Subcutaneous abdominal adipose tissue (tissue), 5 donors: ENCODE data around the gene TOMM34.

Experiments
- H3K27ac ChIP-seq: one replicate; pipeline ENCODE4 v1.7.0; 2013; ENCODE audit warnings: low read depth, mild to moderate bottlenecking, inconsistent platforms, low read length, moderate library complexity
- H3K27me3 ChIP-seq, 5 donors: one replicate each; pipeline ENCODE4 v1.7.0; 2013; ENCODE audit warnings: low read length in 5 of 5, inconsistent platforms in 1 of 5; ENCODE audit not compliant: control insufficient read depth in 5 of 5, insufficient read depth in 4 of 5
- H3K36me3 ChIP-seq, 5 donors: one replicate each; pipeline ENCODE4 v1.7.0; 2013; ENCODE audit warnings: low read length in 5 of 5; ENCODE audit not compliant: control insufficient read depth in 5 of 5, insufficient read depth in 5 of 5
- H3K4me1 ChIP-seq, 5 donors: one replicate each; pipeline ENCODE4 v1.7.0; 2013; ENCODE audit warnings: low read length in 5 of 5, mild to moderate bottlenecking in 3 of 5, moderate library complexity in 1 of 5; ENCODE audit not compliant: control insufficient read depth in 5 of 5, insufficient read depth in 5 of 5
- H3K4me3 ChIP-seq, 5 donors: one replicate each; pipeline ENCODE4 v1.7.0; 2013; ENCODE audit warnings: low read length in 5 of 5, low read depth in 1 of 5
- H3K9ac ChIP-seq, 5 donors: one replicate each; pipeline ENCODE4 v1.7.0; 2013; ENCODE audit warnings: low read length in 5 of 5, mild to moderate bottlenecking in 4 of 5, moderate library complexity in 3 of 5
- H3K9me3 ChIP-seq, 5 donors: one replicate each; pipeline ENCODE4 v1.7.0; 2013; ENCODE audit warnings: low read length in 5 of 5; ENCODE audit not compliant: control insufficient read depth in 5 of 5
- donor health status: healthy.
- donor health status: healthy.
- donor health status: healthy.
- donor health status: healthy.
- donor health status: healthy.

The TOMM34 gene

DNA sequence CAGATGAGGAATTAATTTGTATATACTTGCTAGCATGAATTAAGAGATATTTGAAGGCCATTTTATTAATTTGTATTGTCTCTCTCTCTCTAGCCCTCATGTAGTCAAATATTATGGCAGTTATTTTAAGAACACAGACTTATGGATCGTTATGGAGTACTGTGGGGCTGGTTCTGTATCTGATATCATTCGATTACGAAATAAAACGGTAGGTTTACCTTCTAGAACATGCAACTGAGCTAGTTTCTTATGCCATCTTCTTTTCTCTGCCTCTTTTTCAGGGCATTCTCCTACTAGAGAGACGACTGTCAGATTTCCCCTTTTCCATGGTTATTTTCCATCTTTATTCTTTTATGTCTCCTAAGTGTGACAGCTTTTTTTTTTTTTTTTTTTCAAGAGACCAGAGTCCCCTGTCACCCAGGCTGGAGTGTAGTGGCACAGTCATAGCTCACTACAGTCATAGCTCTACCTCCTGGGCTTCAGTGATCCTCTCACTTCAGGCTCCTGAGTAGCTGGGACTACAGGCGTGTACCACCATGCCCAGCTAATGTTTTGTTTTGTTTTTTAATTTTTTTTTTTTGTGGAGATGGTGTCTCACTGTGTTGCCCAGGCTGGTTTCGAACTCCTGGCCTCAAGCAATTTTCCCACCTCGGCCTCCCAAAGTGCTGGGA lies 21.7 kb upstream of the TOMM34 start:
- Histone ChIP-seq H3K27me3 (no peaks in the 10 kb centered on the region), H3K27ac (no peak overlapping the region), H3K36me3 (peaks cover 24 to 53% (median 38%) of the 10 kb centered on the region in 5 donors)

DNA sequence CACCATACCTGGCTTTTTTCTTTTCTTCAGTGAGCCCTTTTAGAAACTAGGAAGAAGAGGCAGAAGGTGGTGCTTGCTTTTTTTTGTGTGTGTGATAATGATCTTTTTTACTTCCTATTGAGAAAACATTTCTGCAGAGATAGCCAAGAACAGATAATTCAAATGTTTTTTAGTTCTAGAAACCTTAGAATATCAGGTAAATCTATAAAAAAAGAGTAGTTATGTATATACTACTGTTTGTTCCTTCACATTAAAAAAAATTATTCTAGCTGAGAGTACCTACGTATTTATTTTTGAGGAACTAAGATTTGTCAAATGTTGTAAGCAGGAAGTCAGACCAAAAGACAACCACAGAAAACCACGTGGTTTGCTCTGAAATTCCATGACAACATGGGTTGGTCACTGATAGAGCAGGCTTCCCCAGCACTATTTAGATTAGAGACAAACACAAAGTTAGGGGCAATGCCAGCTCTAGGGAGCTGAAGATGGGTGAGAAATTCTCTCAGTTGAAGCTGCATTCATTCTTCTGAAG lies 19.0 kb upstream of the TOMM34 start:
- Histone ChIP-seq H3K27me3 (no peaks in the 10 kb centered on the region), H3K9ac (peak overlapping the region in 1 of 5 donors; percentile 47), H3K4me1 (peaks cover 0 to 8% (median 0%) of the 10 kb centered on the region in 5 donors), H3K36me3 (peaks cover 31 to 59% (median 46%) of the 10 kb centered on the region in 5 donors), H3K27ac (peak overlapping the region; percentile 44), H3K4me3 (no peak overlapping the region), H3K9me3 (no peaks in the 10 kb centered on the region)

More for the DNA sequence above, 21.7 kb upstream of the TOMM34 start:
- Histone ChIP-seq H3K4me3 (no peak overlapping the region), H3K4me1 (peaks cover 0 to 8% (median 0%) of the 10 kb centered on the region in 5 donors), H3K9ac (no peak overlapping the region), H3K9me3 (no peaks in the 10 kb centered on the region)

DNA sequence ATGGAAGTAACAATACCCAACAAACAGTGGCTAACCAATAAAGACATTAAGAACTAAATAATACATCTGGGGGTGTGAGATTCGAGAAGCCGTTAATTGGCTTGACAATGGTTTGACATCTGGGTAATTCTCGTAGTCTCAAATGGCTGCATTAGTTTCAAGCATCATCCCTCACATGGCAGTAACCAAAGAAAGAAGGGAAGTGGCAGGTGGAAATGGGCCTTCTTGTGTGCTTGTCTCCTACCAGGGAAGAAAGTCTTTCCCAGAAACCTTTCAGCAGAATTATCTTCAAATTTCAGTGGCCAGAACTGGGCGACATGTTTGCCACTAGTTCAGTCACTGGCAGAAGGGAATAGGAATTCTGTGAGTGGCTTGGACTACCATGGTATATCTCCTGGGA lies 16.5 kb upstream of the TOMM34 start:
- Histone ChIP-seq H3K27ac (no peak overlapping the region), H3K36me3 (peaks cover 37 to 59% (median 45%) of the 10 kb centered on the region in 5 donors), H3K9me3 (no peaks in the 10 kb centered on the region), H3K4me3 (no peak overlapping the region), H3K27me3 (no peaks in the 10 kb centered on the region), H3K9ac (peak overlapping the region in 1 of 5 donors; percentile 27), H3K4me1 (peaks cover 0 to 8% (median 0%) of the 10 kb centered on the region in 5 donors)

- Histone ChIP-seq H3K9ac (no peak overlapping the region), H3K4me3 (no peak overlapping the region), H3K4me1 (peaks cover 0 to 4% (median 2%) of the 10 kb centered on the region in 5 donors), H3K27ac (no peak overlapping the region), H3K9me3 (no peaks in the 10 kb centered on the region), H3K27me3 (no peaks in the 10 kb centered on the region), H3K36me3 (peaks cover 28 to 42% (median 31%) of the 10 kb centered on the region in 5 donors)
These were observed 12.9 kb upstream of the TOMM34 start for GRCh38 chr20:44973053-44973452.

GRCh38 chr20:44970243-44970757 lies 10.1 kb upstream of the TOMM34 start:
- H3K27me3 ChIP-seq, result no peaks in the 10 kb centered on the region
- H3K4me1 ChIP-seq, result peaks cover 3 to 25% (median 22%) of the 10 kb centered on the region in 5 donors
- no peak overlapping the region for H3K27ac ChIP-seq
- no peaks in the 10 kb centered on the region for H3K9me3 ChIP-seq
- H3K36me3 ChIP-seq, result peaks cover 22 to 28% (median 25%) of the 10 kb centered on the region in 5 donors
- no peak overlapping the region for H3K4me3 ChIP-seq
- H3K9ac ChIP-seq, result no peak overlapping the region

DNA sequence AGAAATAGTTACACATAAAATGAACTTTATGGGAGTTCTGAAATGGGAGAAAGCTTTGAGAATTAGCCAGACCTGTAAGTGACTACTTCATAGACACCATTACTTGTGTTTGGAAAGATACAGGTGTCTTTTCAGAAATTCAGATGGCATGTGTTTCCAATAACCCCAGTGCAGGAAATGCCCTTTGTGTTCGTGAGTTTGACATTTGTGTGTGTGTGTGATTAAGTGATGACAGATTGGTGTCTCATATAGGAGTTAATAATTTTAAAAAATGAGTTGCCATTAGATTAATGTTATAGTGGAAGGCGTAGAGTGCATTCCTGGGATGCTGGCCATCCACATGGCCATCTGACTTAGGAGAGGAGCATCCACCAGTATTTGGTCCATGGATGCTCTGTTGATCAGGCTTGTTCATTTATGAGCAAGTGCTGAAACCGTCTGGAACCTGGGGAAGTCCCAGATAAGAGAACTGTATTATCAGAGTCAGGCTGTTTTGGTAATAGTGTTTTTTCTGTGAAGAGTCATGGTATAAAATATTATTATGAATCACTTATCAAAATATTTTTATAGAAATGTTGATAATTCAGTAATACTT lies 9.2 kb upstream of the TOMM34 start:
- Histone ChIP-seq H3K9me3 (no peaks in the 10 kb centered on the region), H3K36me3 (peaks cover 13 to 20% (median 16%) of the 10 kb centered on the region in 5 donors), H3K9ac (no peak overlapping the region), H3K4me1 (peaks cover 3 to 25% (median 23%) of the 10 kb centered on the region in 5 donors), H3K4me3 (no peak overlapping the region), H3K27ac (no peak overlapping the region), H3K27me3 (no peaks in the 10 kb centered on the region)

- H3K4me1 ChIP-seq, result peaks cover 3 to 25% (median 23%) of the 10 kb centered on the region in 5 donors
- H3K36me3 ChIP-seq, result peaks cover 0 to 5% (median under 1%) of the 10 kb centered on the region in 5 donors
- peak overlapping the region; percentile 79 to 93 (median 93) for H3K4me3 ChIP-seq
- H3K9ac ChIP-seq, result peak overlapping the region; percentile 13 to 95 (median 76)
- peak overlapping the region; percentile 67 for H3K27ac ChIP-seq
- H3K27me3 ChIP-seq, result no peaks in the 10 kb centered on the region
- no peaks in the 10 kb centered on the region for H3K9me3 ChIP-seq
These were observed 7.1 kb upstream of the TOMM34 start for GRCh38 chr20:44967207-44967807.

DNA sequence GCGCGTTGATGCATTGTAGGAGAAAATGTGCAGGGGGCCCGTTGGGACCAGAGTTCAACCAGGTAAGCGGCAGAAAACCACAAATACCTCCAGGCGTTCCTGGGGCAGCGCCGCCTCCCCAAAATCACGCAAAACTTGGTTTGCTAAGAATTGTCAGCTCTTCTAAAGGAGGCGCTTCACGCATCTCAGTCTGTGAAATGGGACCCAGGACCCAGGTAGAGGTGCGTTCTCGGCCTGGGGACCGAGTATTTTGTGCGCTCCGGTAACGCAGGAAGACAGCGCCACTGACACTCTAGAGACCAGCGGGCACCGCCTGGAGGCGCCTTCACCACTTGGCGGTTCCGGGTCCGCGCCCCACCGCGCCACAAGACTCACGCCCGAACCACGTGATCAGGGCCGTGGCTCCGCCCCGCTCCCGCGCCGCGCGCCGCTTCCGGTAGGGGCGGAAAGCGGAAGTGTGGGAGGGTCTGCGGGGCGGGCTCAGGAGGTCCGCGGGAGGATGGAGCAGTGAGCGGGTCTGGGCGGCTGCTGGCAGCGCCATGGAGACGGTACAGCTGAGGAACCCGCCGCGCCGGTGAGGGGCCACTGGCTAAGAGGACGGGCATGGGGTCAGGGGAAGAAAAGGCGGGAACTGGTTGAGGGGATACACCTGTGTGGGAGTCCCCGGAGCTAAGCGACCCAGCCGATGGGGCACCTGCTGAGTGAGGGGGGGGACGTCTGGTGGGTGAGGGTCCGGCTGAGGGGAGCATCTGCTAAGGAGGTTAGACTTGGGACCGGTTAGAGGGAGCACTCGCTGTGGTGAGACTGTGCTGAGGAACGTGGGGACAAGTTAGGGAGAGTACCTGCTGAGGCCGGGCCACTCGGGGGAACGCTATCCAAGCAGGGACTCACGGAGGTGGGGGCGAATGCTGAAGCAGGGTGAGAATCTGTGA lies 6.1 kb upstream of the TOMM34 start, which contains the start of gene STK4:
Gene STK4, plus strand, starts transcription at position 483 of the 932 bp plus-strand sequence. Its CDS starts 57 bp downstream, at position 540.
- Histone ChIP-seq H3K27me3 (no peaks in the 10 kb centered on the region), H3K4me3 (peak within 1 kb of the TSS; percentile 79 to 97 (median 93)), H3K4me1 (peaks cover 3 to 25% (median 23%) of the 10 kb centered on the region in 5 donors), H3K9me3 (no peaks in the 10 kb centered on the region), H3K36me3 (no peaks in the 10 kb centered on the region), H3K27ac (peak within 1 kb of the TSS; percentile 67), H3K9ac (peak within 1 kb of the TSS; percentile 16 to 95 (median 83))

DNA sequence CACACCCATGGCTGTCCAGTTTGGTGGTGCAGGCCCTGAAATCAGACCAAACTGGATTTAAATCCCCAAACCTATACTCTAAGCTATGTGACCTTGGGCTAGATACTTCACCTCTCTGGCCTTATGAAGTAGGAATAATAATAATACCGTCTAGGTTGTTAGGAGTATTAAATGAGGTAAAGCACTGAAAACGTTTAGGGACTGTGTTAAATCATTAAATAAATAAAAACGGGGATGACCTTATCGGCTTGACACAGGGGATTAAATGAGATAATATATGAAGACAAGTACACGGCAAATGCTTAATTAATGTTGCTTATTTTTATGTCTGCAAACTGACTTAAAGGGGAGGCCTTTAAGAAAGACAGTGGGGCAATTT lies 5.4 kb upstream of the TOMM34 start:
- Histone ChIP-seq H3K9ac (peak overlapping the region in 4 of 5 donors; percentile 76 to 95 (median 85)), H3K27ac (peak overlapping the region; percentile 66), H3K27me3 (no peaks in the 10 kb centered on the region), H3K4me1 (peaks cover 3 to 28% (median 25%) of the 10 kb centered on the region in 5 donors), H3K36me3 (no peaks in the 10 kb centered on the region), H3K9me3 (no peaks in the 10 kb centered on the region), H3K4me3 (peak overlapping the region; percentile 79 to 97 (median 93))
